A673 (cell line): Measurements from ENCODE around the gene NMUR1.

Experiments
- CTCF ChIP-seq: fragments of 300-800, 200-600 bp; sonication (generic); conservative IDR thresholded peaks from 2 replicates; pipeline ENCODE4 v1.5.1; 2017; ENCODE audit warnings: low read depth, mild to moderate bottlenecking, antibody characterized with exemption, low read length, moderate library complexity, mixed read lengths
- EZH2 ChIP-seq: fragments of 200-600 bp; sonication (generic); IDR thresholded peaks from 2 replicates; pipeline ENCODE4 v1.6.1; 2017; ENCODE audit warnings: borderline replicate concordance, low read depth, mild to moderate bottlenecking, mixed read lengths, antibody characterized with exemption, low read length; ENCODE audit not compliant: poor library complexity, severe bottlenecking

GRCh38 chr2:231533086-231533776, 3.0 kb upstream of the NMUR1 start:
- TF ChIP-seq CTCF (no peak), EZH2 (no peak)
